ENCODE measurements around the gene PTPN18.

- no peak for TF ChIP-seq JUN (IDR thresholded peaks at IDR 0.05)
- no peak for TF ChIP-seq E2F6 (IDR thresholded peaks at IDR 0.05; ENCODE audit: borderline replicate concordance, low read depth)
- TF ChIP-seq NR3C1 (IDR thresholded peaks at IDR 0.05), result no peak
- no peak for TF ChIP-seq POLR2A (IDR thresholded peaks at IDR 0.05; ENCODE audit: low read length)
- TF ChIP-seq, protein P1, sequence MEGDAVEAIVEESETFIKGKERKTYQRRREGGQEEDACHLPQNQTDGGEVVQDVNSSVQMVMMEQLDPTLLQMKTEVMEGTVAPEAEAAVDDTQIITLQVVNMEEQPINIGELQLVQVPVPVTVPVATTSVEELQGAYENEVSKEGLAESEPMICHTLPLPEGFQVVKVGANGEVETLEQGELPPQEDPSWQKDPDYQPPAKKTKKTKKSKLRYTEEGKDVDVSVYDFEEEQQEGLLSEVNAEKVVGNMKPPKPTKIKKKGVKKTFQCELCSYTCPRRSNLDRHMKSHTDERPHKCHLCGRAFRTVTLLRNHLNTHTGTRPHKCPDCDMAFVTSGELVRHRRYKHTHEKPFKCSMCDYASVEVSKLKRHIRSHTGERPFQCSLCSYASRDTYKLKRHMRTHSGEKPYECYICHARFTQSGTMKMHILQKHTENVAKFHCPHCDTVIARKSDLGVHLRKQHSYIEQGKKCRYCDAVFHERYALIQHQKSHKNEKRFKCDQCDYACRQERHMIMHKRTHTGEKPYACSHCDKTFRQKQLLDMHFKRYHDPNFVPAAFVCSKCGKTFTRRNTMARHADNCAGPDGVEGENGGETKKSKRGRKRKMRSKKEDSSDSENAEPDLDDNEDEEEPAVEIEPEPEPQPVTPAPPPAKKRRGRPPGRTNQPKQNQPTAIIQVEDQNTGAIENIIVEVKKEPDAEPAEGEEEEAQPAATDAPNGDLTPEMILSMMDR (IDR thresholded peaks at IDR 0.05), result no peak
Measured at GRCh38 chr2:130355172-130355577, 681 bp upstream of the PTPN18 start.

Measured in A549 (cell line).